NCI-H1092 (cell line): ENCODE measurements around the gene CLIP2.
"Not testable (repeated sequence)": the region's sequence is repeated elsewhere in the genome, so short reads cannot be mapped to it uniquely, and the experiment has no call there.

ENCODE experiments used
- DNase-seq: peaks from one replicate; lab custom pipeline; 2025; lab: John Stamatoyannopoulos, UW

CLIP2 gene

GRCh38 chr7:74371381-74372341, 82.5 kb downstream of the CLIP2 start:
- DNase-seq = no peak

GRCh38 chr7:74372511-74373111, 83.4 kb downstream of the CLIP2 start:
- no peak for DNase-seq

DNA sequence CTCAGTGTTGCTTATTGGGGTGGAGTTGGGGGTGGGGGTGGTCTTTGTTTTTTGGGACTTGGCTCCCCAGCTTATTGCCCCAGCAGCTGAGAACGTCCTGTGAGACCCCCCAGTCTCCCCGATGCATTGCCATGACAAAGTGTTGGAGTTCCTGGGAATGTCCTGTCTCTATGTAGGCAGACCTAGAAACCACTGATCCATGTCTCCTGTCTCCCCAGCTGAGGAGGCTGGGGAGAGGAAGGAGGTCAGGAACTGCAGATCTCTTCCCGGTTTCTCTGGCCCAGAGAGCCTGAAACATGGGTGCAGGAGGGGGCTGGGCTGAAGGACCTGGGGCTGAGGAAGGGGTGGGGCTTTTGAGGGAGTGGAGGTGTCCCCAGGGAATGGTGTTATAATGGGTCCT, 84.3 kb downstream of the CLIP2 start:
- DNase-seq = no peak

DNA sequence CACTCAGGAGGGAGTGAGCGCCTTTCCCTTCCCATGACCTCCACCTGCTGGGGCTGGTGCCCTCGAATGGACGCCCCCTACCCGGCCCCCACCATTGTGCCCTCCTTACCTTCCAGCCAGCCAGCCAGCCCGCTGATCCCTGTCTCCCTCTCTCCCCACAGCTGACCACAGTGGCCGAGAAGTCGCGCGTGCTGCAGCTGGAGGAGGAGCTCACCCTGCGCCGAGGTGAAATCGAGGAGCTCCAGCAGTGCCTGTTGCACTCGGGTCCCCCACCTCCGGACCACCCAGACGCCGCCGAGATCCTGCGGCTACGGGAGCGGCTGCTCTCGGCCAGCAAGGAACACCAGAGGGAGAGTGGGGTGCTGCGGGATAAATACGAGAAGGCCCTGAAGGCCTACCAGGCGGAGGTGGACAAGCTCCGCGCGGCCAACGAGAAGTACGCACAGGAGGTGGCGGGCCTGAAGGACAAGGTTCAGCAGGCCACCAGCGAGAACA, 86.6 kb downstream of the CLIP2 start:
- DNase-seq = no peak

DNA sequence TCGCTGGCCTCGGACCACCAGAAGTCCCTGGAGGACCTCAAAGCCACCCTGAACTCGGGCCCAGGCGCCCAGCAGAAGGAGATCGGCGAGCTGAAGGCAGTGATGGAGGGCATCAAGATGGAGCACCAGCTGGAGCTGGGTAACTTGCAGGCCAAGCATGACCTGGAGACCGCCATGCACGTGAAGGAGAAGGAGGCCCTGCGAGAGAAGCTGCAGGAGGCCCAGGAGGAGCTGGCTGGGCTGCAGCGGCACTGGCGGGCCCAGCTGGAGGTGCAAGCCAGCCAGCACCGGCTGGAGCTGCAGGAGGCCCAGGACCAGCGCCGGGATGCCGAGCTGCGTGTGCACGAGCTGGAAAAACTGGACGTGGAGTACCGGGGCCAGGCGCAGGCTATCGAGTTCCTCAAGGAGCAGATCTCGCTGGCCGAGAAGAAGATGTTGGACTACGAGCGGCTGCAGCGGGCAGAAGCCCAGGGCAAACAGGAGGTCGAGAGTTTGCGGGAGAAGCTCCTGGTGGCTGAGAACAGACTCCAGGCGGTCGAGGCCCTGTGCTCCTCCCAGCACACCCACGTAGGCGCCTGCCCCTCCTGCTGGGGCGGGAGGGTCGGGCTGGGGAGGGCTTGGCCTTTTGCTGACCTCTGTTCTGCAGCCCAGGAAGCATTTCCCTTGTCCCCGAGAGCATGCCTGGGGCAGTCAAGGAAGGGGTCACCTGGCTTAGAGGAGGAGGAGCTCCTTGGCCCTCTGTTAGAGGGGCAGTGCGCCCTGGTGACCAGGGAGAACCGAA, 87.2 kb downstream of the CLIP2 start:
- no peak for DNase-seq

DNA sequence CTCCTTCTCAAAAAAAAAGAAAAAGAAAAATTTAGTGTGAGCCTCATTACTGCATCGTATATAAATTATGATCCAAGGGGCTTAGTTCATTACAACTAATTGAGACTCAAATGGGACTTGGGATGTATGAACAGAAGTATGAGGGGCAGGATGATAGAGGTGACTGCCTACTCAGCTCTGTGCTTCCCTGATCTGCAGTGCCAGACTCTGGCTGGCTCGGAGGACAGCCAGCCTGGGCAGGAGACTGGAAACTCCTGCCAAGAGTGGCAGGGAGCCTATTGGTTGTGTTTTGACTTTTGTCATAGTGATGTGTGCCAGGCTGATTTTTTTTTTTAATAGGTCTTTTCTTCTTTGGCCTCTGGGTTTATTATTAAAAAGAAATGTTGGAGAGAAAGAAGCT, 90.7 kb downstream of the CLIP2 start:
- DNase-seq = no peak

DNA sequence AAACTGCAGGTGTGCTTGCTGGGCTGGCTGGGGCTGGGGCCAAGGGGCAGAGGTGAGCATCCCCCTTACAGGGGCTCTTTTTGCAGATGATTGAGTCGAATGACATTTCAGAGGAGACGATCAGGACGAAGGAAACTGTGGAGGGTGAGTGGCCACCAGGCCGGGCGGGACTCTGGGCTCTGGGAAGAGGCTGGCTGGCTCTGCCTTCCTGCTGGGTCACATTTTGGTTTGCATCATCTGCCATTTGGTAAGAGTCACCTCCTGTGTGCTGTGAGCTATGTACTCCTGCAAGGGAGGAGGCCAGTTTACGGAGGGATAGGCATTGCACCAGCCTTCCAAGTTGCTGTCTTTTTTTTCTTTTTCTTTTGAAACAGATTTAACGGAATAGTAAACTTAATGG, 91.5 kb downstream of the CLIP2 start:
- DNase-seq = no peak

DNA sequence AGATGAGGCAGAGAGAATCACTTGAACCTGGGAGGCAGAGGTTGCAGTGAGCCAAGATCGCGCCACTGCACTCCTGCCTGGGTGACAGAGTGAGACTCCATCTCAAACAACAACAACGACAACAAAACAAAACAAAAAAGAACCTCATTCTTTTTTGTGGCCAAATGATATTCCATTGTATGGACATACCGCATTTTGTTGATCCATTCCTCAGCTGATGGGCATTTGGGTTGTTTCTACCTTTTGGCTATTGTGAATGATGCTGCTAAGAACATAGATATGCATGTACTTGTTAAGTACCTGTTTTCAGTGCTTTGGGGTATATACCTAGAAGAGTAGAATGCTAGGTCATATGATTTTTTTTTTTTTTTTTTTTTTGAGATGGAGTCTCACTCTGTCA, 94.9 kb downstream of the CLIP2 start:
- DNase-seq = not testable (repeated sequence)

DNA sequence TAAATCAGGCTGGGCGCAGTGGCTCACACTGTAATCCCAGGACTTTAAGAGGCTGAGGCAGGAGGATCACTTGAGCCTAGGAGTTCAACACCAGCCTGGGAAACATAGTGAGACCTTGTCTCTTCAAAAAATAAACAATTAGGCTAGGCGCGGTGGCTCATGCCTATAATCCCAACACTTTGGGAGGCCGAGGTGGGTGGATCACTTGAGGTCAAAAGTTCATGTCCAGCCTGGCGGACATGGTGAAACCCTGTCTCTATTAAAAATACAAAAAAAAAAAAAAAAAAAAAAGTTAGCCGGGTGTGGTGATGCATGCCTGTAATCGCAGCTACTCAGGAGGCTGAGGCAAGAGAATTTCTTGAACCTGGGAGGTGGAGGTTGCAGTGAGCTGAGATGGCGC, 95.6 kb downstream of the CLIP2 start:
- not testable (repeated sequence) for DNase-seq

GRCh38 chr7:74387606-74388005, 98.4 kb downstream of the CLIP2 start:
- DNase-seq = no peak

DNA sequence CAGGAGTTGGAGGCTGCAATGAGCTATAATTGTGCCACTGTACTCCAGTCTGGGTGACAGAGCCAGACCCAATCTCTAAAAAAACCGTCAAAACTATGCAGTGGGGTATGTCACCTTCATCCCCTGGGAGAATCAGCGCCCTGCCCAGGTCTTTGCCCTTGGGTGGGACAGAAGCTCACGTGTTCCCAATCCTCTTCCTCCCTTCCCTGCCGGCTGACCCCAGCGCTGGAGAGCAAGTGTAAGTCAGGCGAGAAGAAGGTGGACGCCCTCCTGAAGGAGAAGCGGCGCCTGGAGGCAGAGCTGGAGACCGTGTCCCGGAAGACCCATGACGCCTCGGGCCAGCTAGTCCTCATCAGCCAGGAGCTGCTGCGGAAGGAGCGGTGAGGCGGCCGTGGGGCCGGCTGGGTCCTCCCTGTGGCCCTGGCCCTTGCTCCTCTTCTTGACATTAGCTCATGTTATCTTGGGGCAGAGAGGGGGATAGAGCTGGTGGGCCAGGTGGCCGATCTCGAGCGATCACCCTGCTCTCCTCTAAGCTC, 99.7 kb downstream of the CLIP2 start:
- no peak for DNase-seq

DNA sequence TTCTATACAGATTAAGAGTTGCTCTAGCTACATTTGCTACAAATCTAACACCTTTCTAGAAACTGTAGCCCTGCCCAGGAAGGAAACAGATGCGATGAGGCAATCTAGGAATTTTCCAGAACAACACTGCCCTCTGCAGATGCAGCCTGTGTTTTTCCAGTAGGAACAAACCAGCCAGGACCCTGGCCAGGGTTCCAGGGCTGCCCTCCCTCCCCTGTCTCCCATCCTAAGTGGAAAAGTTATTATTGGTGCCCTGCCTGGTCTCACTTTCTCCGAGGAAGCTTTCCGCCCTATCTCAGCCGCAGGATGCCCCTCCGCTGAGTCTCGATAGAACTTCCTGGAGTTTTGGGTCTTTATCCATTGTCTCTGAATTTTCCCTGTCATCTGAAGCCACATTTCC, 104.5 kb downstream of the CLIP2 start:
- DNase-seq = not testable (repeated sequence)

DNA sequence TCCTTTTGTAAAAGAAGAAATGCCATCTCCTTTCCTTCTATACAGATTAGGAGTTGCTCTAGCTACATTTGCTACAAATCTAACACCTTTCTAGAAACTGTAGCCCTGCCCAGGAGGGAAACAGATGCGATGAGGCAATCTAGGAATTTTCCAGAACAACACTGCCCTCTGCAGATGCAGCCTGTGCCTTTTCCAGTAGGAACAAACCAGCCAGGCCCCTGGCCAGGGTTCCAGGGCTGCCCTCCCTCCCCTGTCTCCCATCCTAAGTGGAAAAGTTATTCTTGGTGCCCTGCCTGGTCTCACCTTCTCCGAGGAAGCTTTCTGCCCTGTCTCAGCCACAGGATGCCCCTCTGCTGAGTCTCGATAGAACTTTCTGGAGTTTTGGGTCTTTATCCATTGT, 105.4 kb downstream of the CLIP2 start:
- DNase-seq = not testable (repeated sequence)

DNA sequence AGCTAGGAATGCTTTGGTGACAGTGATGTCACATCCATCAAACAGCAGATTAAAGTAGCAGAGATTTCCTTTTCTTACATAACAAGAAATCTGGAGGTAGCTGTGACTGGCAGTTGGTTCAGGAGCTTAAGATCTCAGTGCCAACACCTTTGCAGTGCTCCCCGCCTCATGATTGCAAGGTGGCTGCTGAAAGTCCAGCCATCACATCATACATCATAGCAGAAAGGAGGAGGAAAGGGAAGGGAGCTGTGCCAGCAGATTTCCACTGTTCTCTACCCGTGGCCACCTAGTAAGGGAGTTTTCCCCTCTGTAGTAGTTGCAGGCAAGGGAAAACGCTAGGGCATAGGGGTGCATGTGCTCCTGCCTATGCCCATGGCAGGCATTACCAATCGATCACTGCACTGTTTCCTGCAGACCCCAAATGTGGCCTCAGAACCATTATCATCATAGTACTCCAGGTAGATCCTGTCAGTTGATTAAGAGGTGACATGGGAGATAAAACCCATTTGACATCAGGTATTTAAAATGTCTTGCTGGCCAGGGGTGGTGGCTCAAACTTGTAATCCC, 106.6 kb downstream of the CLIP2 start:
- DNase-seq = no peak

- no peak for DNase-seq
These were observed 107.8 kb downstream of the CLIP2 start for GRCh38 chr7:74396993-74397392.

DNA sequence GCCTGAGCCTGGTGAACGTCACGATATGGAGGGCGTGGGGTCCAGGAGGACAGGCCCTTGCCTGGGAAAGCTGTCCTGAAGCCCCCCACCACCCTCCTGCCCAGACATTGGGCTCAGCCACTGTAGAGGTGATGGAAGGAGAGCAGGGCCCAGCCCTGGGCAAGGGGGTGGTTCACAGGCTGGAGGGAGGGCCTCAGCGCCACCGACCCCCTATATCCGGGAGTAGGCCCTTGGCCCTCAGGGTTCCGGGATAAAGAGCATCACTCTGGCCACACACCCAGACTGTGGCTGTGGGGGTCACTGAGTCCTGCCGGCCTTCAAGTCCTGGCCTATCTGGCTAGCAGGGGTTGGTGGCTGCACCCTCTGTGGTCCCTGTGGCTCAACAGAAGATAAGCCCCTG, 109.2 kb downstream of the CLIP2 start:
- no peak for DNase-seq

- no peak for DNase-seq
These were observed 109.8 kb downstream of the CLIP2 start for GRCh38 chr7:74399006-74399405.

DNA sequence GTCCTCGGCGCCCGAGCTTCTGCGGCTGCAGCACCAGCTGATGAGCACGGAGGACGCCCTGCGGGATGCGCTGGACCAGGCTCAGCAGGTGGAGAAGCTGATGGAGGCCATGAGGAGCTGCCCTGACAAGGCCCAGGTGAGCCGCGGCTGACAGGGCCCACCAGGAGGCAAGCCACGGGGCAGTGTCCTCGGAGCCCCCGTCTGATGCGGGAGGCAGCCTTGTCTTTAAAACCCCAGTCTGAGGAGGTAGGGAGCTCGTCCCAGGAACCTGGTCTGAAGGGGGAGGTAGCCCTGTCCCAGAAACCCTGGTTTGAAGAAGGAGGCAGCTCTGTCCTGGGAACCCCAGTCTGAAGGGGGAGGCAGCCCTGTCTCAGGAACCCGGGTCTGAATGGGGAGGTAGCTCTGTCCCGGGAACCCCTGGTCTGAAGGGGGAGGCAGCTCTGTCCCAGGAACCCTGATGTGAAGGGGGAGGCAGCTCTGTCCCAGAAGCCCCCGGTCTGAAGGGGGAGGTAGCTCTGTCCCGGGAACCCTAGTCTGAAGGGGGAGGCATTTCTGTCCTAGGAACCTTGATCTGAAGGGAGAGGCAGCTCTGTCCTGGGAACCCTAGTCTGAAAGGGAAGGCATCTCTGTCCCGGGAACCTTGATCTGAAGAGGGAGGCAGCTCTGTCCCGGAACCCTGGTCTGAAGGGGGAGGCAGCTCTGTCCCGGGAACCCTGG, 111.4 kb downstream of the CLIP2 start:
- DNase-seq = no peak

- peak; percentile 53 for DNase-seq
These were observed 112.1 kb downstream of the CLIP2 start for GRCh38 chr7:74401137-74401859.

DNA sequence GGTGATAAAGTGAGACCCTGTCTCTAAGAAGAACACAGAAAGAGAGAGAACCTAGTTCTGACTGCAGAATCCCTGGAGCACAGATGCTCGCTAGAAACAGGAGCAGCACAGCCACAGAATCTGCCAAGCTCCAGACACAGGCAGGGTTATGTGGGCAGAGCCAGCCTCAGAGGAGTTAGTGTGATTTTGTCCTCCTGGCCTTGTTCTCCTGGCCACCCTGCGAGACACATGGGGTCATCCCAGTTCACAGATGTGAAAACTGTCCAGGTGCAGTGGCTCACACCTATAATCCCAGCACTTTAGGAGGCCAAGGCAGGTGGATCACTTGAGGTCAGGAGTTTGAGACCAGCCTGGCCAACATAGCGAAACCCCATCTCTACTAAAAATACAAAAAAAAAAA, 113.5 kb downstream of the CLIP2 start:
- not testable (repeated sequence) for DNase-seq
